GM19372 (cell line): ENCODE results near the gene PHF3.
"Not testable (repeated sequence)": the region's sequence is repeated elsewhere in the genome, so short reads cannot be mapped to it uniquely, and the experiment has no call there.

Experiments used
- ATAC-seq: cut with Tn5 transposase; IDR thresholded peaks from one replicate; pipeline ENCODE4 v1.9.1; 2021; ENCODE audit warnings: mild to moderate bottlenecking, low read depth, moderate library complexity; ENCODE audit not compliant: unreplicated experiment

Gene PHF3

GRCh38 chr6:63706630-63707029, 71.0 kb downstream of the PHF3 start:
- ATAC-seq = no peak

- ATAC-seq = no peak
Observed at GRCh38 chr6:63708631-63709030, 73.0 kb downstream of the PHF3 start.

- ATAC-seq = no peak
Observed at GRCh38 chr6:63709148-63709547, 73.5 kb downstream of the PHF3 start.

- ATAC-seq = no peak
Observed at GRCh38 chr6:63713332-63713731, 77.7 kb downstream of the PHF3 start.

GRCh38 chr6:63714091-63714490, 78.5 kb downstream of the PHF3 start:
- ATAC-seq = no peak

- ATAC-seq = no peak
Observed at GRCh38 chr6:63716169-63716568, 80.6 kb downstream of the PHF3 start.

- ATAC-seq = no peak
Observed at GRCh38 chr6:63721181-63721580, 85.6 kb downstream of the PHF3 start.

- ATAC-seq = no peak
Observed at GRCh38 chr6:63724721-63725120, 89.1 kb downstream of the PHF3 start.

- no peak for ATAC-seq
Observed at GRCh38 chr6:63730311-63730710, 94.7 kb downstream of the PHF3 start.

- no peak for ATAC-seq
Observed at GRCh38 chr6:63731930-63732329, 96.3 kb downstream of the PHF3 start.

- ATAC-seq = no peak
Observed at GRCh38 chr6:63732336-63732735, 96.7 kb downstream of the PHF3 start.

GRCh38 chr6:63734923-63735322, 99.3 kb downstream of the PHF3 start:
- ATAC-seq = no peak

GRCh38 chr6:63738190-63738589, 102.6 kb downstream of the PHF3 start:
- not testable (repeated sequence) for ATAC-seq

GRCh38 chr6:63739094-63739687, 103.6 kb downstream of the PHF3 start:
- ATAC-seq = no peak

GRCh38 chr6:63740709-63741108, 105.1 kb downstream of the PHF3 start:
- no peak for ATAC-seq

GRCh38 chr6:63742060-63742459, 106.5 kb downstream of the PHF3 start:
- no peak for ATAC-seq

GRCh38 chr6:63743691-63744090, 108.1 kb downstream of the PHF3 start:
- ATAC-seq = no peak

GRCh38 chr6:63744810-63745209, 109.2 kb downstream of the PHF3 start:
- ATAC-seq = no peak

GRCh38 chr6:63745784-63746183, 110.2 kb downstream of the PHF3 start:
- ATAC-seq = no peak

GRCh38 chr6:63750400-63750799, 114.8 kb downstream of the PHF3 start:
- ATAC-seq = no peak

- not testable (repeated sequence) for ATAC-seq
Observed at GRCh38 chr6:63757275-63757674, 121.7 kb downstream of the PHF3 start.

- no peak for ATAC-seq
Observed at GRCh38 chr6:63757826-63758225, 122.2 kb downstream of the PHF3 start.

GRCh38 chr6:63759605-63760105, 124.1 kb downstream of the PHF3 start:
- ATAC-seq = no peak
